GM12874 (cell line): ENCODE results near the gene PTGIR.

ENCODE experiments used
- CTCF ChIP-seq: IDR thresholded peaks from 2 replicates; pipeline ENCODE4 v1.5.1; 2011; ENCODE audit warnings: low read depth, mild to moderate bottlenecking, control low read depth, low read length, moderate library complexity; ENCODE audit not compliant: insufficient read depth

PTGIR gene

DNA sequence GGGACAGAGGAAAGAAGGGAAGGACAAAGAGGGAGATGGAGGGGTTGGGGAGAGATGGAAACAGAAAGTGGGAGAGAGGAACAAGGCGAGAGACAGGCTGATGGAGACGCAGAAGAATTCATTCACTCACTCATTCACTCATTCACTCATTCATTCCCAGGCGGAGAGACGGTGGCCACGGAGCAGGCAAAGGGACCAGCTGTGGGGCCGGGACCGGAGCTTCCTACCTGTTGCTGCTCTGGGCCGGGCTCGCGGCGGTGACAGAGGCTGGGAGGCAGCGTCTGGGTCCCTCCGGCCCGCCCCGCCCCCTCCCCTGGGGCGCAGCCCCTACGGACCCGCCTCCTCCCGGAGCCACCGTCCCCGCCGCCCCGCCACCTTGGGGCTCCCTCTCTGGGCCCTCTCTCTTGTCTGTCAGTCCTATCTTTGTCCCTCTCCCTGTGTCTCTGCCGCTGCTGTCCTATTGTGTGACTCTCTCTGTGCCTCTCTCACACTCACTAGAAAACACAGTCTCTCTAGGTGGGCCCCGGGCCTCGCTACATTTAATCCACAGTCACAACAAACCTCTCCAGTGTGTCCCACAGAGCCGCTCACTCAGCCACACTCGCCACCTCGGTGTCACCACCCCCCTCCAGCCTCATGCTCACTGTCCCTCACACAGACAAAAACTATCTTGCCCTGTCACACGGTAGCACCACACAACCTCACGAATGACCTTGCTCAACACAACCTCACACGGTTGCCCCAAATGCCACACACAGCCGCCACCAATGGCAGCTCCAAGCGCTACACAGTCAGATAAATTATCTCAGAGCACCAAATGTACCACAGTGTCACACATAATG, 11.3 kb upstream of the PTGIR start, which contains the start of gene GNG8:
TSS of gene GNG8 (minus strand) at position 283 of the 842 bp plus-strand sequence. CDS start 1,520 bp downstream, outside the sequence.
- no peak for TF ChIP-seq CTCF

DNA sequence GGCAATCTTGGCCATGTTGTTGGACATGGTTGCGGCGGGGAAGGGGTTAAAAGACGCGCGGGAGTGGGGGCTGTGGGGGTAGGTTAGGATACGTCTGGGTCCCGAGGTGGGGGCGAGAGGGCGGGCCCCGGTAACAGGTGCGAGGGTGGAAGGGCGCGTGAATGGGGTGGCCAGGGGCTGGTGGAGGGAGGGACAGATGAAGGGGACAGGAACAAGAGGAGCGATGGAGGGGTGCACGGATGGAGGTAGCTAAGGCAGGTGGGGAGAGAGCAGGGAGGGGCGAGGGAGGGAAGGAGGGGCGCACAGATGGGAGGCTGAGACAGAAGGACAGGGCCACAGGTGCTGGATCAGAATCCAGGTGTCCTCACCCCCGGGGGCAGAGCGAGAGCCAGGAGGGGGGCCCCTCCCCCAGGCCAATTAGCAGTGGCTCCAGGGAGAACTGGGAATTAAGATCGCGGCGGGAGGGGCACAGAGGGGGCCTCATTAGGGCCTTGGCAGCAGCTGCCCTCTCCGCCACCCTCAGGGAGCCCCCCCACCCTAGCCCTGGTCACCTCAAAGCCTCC, 9.8 kb upstream of the PTGIR start:
- TF ChIP-seq CTCF, result no peak

- no peak for TF ChIP-seq CTCF
Observed at GRCh38 chr19:46634045-46634655, 9.3 kb upstream of the PTGIR start.

GRCh38 chr19:46633130-46633529, 8.2 kb upstream of the PTGIR start:
- TF ChIP-seq CTCF, result no peak

DNA sequence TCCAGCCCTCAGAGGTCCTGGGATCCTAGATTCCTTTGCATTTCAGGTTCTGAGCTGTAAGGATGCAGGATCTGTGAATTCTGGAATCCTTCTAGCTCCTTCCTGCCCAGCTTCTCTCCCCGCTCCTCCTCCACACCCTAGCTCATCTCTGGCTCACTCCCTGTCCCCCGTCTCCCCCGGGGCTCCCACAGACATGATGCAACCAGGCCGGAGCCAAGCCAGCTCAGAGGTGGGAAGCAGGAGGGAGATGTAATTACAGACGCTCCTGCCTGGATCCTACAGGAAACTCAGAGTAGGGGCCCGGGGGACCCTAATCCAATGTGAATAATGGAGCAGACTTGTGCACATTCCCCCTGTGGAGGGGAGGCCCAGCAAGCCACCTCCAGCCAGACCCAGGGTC, 6.6 kb upstream of the PTGIR start:
- TF ChIP-seq CTCF, result no peak

DNA sequence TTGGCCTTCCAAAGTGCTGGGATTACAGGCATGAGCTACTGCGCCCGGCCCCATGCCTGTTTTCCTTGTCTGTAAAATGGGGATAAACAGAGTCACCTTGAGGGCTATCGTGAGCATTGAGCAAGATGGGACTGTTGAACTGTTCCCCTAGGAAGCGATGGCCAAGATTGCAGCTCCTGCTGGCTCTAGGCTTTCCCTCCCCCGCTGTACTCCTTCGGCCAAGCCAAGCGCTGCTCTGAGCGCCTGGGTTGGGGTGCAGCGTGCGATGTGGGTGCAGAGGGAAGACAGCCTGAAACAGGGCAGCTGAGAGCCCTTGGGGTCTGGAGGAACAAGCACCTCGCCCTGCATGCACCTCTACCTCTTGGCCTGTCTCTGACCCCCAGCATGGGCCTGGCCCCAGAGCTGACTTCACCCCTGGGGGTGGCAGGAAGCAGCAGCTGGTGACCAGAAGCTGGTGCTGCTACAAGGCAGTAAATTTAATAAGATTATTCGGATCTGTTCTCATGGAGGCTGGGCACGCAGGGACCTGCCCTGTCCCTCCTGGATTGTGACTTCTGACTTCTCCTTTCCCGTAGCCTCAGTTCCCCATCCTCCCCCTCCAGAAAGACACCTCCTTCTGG, 5.8 kb upstream of the PTGIR start:
- no peak for TF ChIP-seq CTCF

- no peak for TF ChIP-seq CTCF
Observed at GRCh38 chr19:46629546-46630025, 4.7 kb upstream of the PTGIR start.
